Nephron (organoid): ENCODE results near the gene ITGA6.
A peak's percentile ranks its signal among the peaks of the same experiment; 100 is the strongest.

Experiments
- H3K27ac Mint-ChIP-seq, 3 experiments: 2 replicates each; pipeline ENCODE4 v1.8.0; 2020; ENCODE audit warnings: mixed read lengths in 3 of 3, mild to moderate bottlenecking in 2 of 3, moderate library complexity in 1 of 3
- H3K27me3 Mint-ChIP-seq: 2 replicates; pipeline ENCODE4 v1.8.0; 2021; ENCODE audit warnings: low read depth, mild to moderate bottlenecking, moderate library complexity, mixed read lengths
- H3K36me3 Mint-ChIP-seq: 2 replicates; pipeline ENCODE4 v1.8.0; 2020; ENCODE audit warnings: low read depth, mixed read lengths
- H3K4me1 Mint-ChIP-seq: 2 replicates; pipeline ENCODE4 v1.8.0; 2020; ENCODE audit warnings: mixed read lengths
- H3K4me3 Mint-ChIP-seq, 3 experiments: 2 replicates each; pipeline ENCODE4 v1.8.0; 2020; ENCODE audit warnings: mild to moderate bottlenecking in 3 of 3, mixed read lengths in 3 of 3, moderate library complexity in 2 of 3
- H3K9me3 Mint-ChIP-seq: 2 replicates; pipeline ENCODE4 v1.8.0; 2020; ENCODE audit warnings: mixed read lengths
- TF ChIP-seq, protein P1 (sequence below), 3 experiments: fragments of 200-600 bp; sonication (generic); IDR thresholded peaks; one replicate each; pipeline ENCODE4 v1.5.0; 2021; ENCODE audit warnings: antibody characterized with exemption in 3 of 3; ENCODE audit not compliant: unreplicated experiment in 3 of 3

ITGA6 gene

DNA sequence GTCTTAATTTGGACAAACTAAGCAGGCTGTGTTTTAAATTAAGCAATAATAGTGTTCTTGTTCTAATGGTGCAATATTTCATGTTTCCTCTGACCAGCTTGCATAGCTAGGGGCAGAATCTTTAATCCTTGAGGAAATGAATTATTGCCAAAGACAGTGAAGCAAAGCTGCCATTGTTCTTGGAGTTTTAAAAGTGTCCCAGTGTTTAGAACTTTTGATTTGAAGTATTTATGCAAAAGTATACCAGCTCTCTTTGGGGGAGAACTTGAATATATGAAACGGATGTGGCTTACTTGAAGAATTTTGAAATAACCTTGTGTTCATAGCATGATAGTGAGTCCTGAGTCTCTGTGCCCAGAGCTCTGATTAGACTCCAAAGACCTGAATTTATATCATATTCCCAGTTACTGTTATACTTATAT is 33.4 kb downstream of the ITGA6 start:
- TF ChIP-seq, protein P1, sequence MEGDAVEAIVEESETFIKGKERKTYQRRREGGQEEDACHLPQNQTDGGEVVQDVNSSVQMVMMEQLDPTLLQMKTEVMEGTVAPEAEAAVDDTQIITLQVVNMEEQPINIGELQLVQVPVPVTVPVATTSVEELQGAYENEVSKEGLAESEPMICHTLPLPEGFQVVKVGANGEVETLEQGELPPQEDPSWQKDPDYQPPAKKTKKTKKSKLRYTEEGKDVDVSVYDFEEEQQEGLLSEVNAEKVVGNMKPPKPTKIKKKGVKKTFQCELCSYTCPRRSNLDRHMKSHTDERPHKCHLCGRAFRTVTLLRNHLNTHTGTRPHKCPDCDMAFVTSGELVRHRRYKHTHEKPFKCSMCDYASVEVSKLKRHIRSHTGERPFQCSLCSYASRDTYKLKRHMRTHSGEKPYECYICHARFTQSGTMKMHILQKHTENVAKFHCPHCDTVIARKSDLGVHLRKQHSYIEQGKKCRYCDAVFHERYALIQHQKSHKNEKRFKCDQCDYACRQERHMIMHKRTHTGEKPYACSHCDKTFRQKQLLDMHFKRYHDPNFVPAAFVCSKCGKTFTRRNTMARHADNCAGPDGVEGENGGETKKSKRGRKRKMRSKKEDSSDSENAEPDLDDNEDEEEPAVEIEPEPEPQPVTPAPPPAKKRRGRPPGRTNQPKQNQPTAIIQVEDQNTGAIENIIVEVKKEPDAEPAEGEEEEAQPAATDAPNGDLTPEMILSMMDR (IDR thresholded peaks at IDR 0.05; ENCODE audit: unreplicated experiment in 3 of 3) = no peak
- no peaks in the 10 kb centered on the region for H3K9me3 Mint-ChIP-seq
- no peaks in the 10 kb centered on the region for H3K36me3 Mint-ChIP-seq
- peaks cover 49% of the 10 kb centered on the region for H3K27me3 Mint-ChIP-seq
- H3K27ac Mint-ChIP-seq = no peak overlapping the region
- H3K4me1 Mint-ChIP-seq = no peaks in the 10 kb centered on the region
- no peak overlapping the region for H3K4me3 Mint-ChIP-seq

GRCh38 chr2:172461591-172462372 is 34.4 kb downstream of the ITGA6 start:
- H3K4me1 Mint-ChIP-seq = no peaks in the 10 kb centered on the region
- no peak overlapping the region for H3K4me3 Mint-ChIP-seq
- H3K36me3 Mint-ChIP-seq = no peaks in the 10 kb centered on the region
- TF ChIP-seq, protein P1 (IDR thresholded peaks at IDR 0.05; ENCODE audit: unreplicated experiment in 3 of 3) = peak; percentile 71 to 85 (median 74)
- H3K27me3 Mint-ChIP-seq = peaks cover 48% of the 10 kb centered on the region
- H3K9me3 Mint-ChIP-seq = no peaks in the 10 kb centered on the region
- H3K27ac Mint-ChIP-seq = no peak overlapping the region

GRCh38 chr2:172462373-172462848 is 35.0 kb downstream of the ITGA6 start:
- H3K27me3 Mint-ChIP-seq = peaks cover 51% of the 10 kb centered on the region
- no peaks in the 10 kb centered on the region for H3K4me1 Mint-ChIP-seq
- no peak overlapping the region for H3K4me3 Mint-ChIP-seq
- peaks cover 3% of the 10 kb centered on the region for H3K36me3 Mint-ChIP-seq
- no peak overlapping the region for H3K27ac Mint-ChIP-seq
- TF ChIP-seq, protein P1 (IDR thresholded peaks at IDR 0.05; ENCODE audit: unreplicated experiment in 3 of 3) = no peak
- H3K9me3 Mint-ChIP-seq = no peaks in the 10 kb centered on the region

- Mint-ChIP-seq H3K27ac (no peak overlapping the region), H3K4me3 (no peak overlapping the region), H3K9me3 (no peaks in the 10 kb centered on the region), H3K27me3 (peaks cover 51% of the 10 kb centered on the region), H3K4me1 (no peaks in the 10 kb centered on the region), H3K36me3 (peaks cover 5% of the 10 kb centered on the region)
- TF ChIP-seq, protein P1 (IDR thresholded peaks at IDR 0.05; ENCODE audit: unreplicated experiment in 3 of 3) = no peak
Measured at GRCh38 chr2:172462849-172463381, 35.5 kb downstream of the ITGA6 start.

- Mint-ChIP-seq H3K36me3 (peaks cover 5% of the 10 kb centered on the region), H3K4me1 (no peaks in the 10 kb centered on the region), H3K27ac (no peak overlapping the region), H3K4me3 (no peak overlapping the region), H3K9me3 (no peaks in the 10 kb centered on the region), H3K27me3 (peaks cover 40% of the 10 kb centered on the region)
- TF ChIP-seq, protein P1 (IDR thresholded peaks at IDR 0.05; ENCODE audit: unreplicated experiment in 3 of 3) = no peak
Measured at GRCh38 chr2:172464400-172465129, 37.2 kb downstream of the ITGA6 start.
